Activated CD4-positive, alpha-beta memory T cell treated with anti-CD3 and anti-CD28 coated beads for 36 hours (primary cell): Measurements from ENCODE around the gene IRX3. TPM values are rescaled to one million over a fixed set of nuclear protein-coding genes. Genes with fewer than 3 reads are reported as not detected.

ENCODE experiments used
- CTCF ChIA-PET: fragments of 350-600 bp; sonication (Branson Sonifier 250); formaldehyde crosslinking; loops from one replicate; lab custom pipeline; 2021; ENCODE audit warnings: antibody characterized with exemption, inconsistent platforms; lab: Charles Lee
- POLR2A ChIA-PET: fragments of 350-600 bp; sonication (Branson Sonifier 250); formaldehyde crosslinking; loops from one replicate; lab custom pipeline; 2021; ENCODE audit warnings: antibody characterized with exemption; lab: Charles Lee
- DNase-seq: peaks from one replicate; pipeline ENCODE4 v3.0.0-alpha.2; 2020
- H3K27ac Mint-ChIP-seq: one replicate; pipeline ENCODE4 v1.8.0; 2021; ENCODE audit warnings: mixed read lengths
- H3K27me3 Mint-ChIP-seq: one replicate; pipeline ENCODE4 v1.8.0; 2021; ENCODE audit warnings: mixed read lengths
- H3K36me3 Mint-ChIP-seq: one replicate; pipeline ENCODE4 v1.8.0; 2021; ENCODE audit warnings: mixed read lengths
- H3K4me1 Mint-ChIP-seq: one replicate; pipeline ENCODE4 v1.8.0; 2021; ENCODE audit warnings: low read depth, mixed read lengths
- H3K4me3 Mint-ChIP-seq: one replicate; pipeline ENCODE4 v1.8.0; 2021; ENCODE audit warnings: mild to moderate bottlenecking, mixed read lengths
- H3K9me3 Mint-ChIP-seq: one replicate; pipeline ENCODE4 v1.8.0; 2021; ENCODE audit warnings: mixed read lengths
- intact Hi-C: fragments of 100-400 bp; cut with micrococcal nuclease; formaldehyde crosslinking; loops from one replicate; pipeline ENCODE4 v1.15.1; 2023
- total RNA-seq, 2 experiments: library from RNA; stranded (reverse); gene quantifications; one replicate each; pipeline ENCODE4 v1.2.3, GENCODE V29; 2021

The IRX3 gene
- total RNA-seq, 2 experiments from 2014 or later, result 0.27 TPM; not detected in 1

DNA sequence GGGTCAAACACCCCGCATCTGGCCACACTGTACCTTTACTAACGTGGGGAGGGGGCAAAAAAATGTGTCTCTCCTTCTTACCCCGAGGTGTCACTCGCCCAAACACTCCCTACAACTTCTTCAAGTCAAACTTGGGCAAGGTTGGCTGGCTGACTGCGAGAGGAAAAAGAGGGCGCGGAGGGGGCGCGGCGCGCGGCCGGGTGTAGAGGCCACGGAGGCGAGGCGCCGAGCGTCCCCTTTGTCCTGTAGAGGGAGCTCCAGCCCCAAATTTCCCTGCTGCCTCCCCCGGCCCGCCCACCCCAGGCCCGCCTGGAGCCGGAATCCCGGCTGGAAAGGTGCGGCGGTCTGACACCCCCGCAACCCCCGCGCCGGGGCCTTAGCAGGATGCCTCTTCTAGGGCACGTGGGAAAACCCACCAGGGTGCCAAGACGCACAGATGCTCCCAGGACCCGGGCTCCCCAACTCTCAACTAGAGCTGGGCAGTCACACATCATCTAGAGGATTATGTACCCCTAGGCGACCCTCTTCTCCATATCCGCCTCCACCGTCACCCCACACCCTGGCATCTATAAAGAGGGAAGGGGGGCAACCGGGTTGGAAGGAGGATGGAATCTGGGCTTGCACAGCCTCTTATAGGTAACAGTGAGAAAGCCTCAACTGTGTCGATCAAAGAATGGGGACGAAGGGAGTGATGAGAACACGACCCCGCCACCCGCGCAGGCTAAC lies 4.2 kb downstream of the IRX3 start:
- H3K4me3 Mint-ChIP-seq, result no peak overlapping the region
- POLR2A ChIA-PET, result no interaction called here

GRCh38 chr16:54281535-54282201 lies 4.9 kb downstream of the IRX3 start:
- no peaks in the 10 kb centered on the region for H3K36me3 Mint-ChIP-seq
- no peak overlapping the region for H3K27ac Mint-ChIP-seq
- ChIA-PET POLR2A (no interaction called here), CTCF (interaction anchor here (0.7 to 1.1 kb wide), 2 partner anchors 664 to 732 kb away, joined by 3 to 4 read pairs; no protein-coding TSS in a partner anchor)
- H3K27me3 Mint-ChIP-seq, result peaks cover 57% of the 10 kb centered on the region
- no peak overlapping the region for H3K4me3 Mint-ChIP-seq
- no peaks in the 10 kb centered on the region for H3K9me3 Mint-ChIP-seq
- intact Hi-C loops, result loop anchor here (10.0 kb wide), 2 partner anchors 337 to 727 kb away; no protein-coding TSS in a partner anchor
- no peak for DNase-seq
- H3K4me1 Mint-ChIP-seq, result peaks cover 21% of the 10 kb centered on the region

More for the DNA sequence above, 4.2 kb downstream of the IRX3 start:
- H3K4me1 Mint-ChIP-seq, result peaks cover 21% of the 10 kb centered on the region
- intact Hi-C loops, result loop anchor here (10.0 kb wide), 2 partner anchors 338 to 728 kb away; no protein-coding TSS in a partner anchor
- peak; percentile 52 for DNase-seq
- no peak overlapping the region for H3K27ac Mint-ChIP-seq
- CTCF ChIA-PET, result interaction anchor here (0.6 to 1.1 kb wide), 3 partner anchors 173 to 663 kb away, joined by 3 to 4 read pairs (median 3); no protein-coding TSS in a partner anchor
- no peaks in the 10 kb centered on the region for H3K36me3 Mint-ChIP-seq
- H3K27me3 Mint-ChIP-seq, result peaks cover 57% of the 10 kb centered on the region
- H3K9me3 Mint-ChIP-seq, result no peaks in the 10 kb centered on the region

DNA sequence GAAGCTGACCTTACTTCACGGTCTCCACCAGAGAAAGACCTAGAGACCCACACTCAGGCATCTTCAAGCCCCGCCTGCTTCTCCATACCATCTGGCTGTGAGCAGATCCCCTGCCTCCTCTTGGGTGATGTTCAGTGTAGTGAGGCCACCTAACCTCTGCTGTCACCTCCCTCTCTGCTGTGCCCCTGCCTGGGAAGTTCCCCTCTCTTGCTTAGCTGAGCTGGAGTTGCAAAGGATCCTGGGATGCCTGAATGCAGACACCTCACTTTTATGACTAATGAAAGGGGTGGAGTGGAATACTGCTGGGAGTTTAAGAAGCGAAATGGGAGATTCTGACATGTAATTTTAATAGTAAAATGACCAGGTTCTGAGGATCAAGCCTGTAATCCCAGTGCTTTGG lies 5.8 kb downstream of the IRX3 start:
- ChIA-PET POLR2A (no interaction called here), CTCF (interaction anchor here (1.1 kb wide), 1 partner anchor 731 kb away, joined by 4 read pairs; no protein-coding TSS in a partner anchor)
- Mint-ChIP-seq H3K27ac (no peak overlapping the region), H3K4me3 (no peak overlapping the region), H3K27me3 (peaks cover 52% of the 10 kb centered on the region), H3K36me3 (no peaks in the 10 kb centered on the region), H3K4me1 (peaks cover 17% of the 10 kb centered on the region), H3K9me3 (no peaks in the 10 kb centered on the region)
- DNase-seq, result no peak
- intact Hi-C loops, result loop anchor here (10.0 kb wide), 2 partner anchors 336 to 726 kb away; no protein-coding TSS in a partner anchor

- Mint-ChIP-seq H3K4me3 (no peak overlapping the region), H3K27me3 (peaks cover 33% of the 10 kb centered on the region), H3K36me3 (no peaks in the 10 kb centered on the region), H3K27ac (no peak overlapping the region), H3K4me1 (peaks cover 5% of the 10 kb centered on the region), H3K9me3 (no peaks in the 10 kb centered on the region)
- CTCF ChIA-PET, result no interaction called here
- intact Hi-C loops, result no loop called here
- no peak for DNase-seq
- POLR2A ChIA-PET, result no interaction called here
Observed at GRCh38 chr16:54277845-54278703, 8.5 kb downstream of the IRX3 start.

- no peaks in the 10 kb centered on the region for H3K9me3 Mint-ChIP-seq
Observed at GRCh38 chr16:54275956-54276355, 10.6 kb downstream of the IRX3 start.

GRCh38 chr16:54273566-54273965 lies 13.0 kb downstream of the IRX3 start:
- CTCF ChIA-PET, result no interaction called here
- no peak overlapping the region for H3K4me3 Mint-ChIP-seq
- no peaks in the 10 kb centered on the region for H3K36me3 Mint-ChIP-seq
- POLR2A ChIA-PET, result no interaction called here
- H3K27ac Mint-ChIP-seq, result no peak overlapping the region
- intact Hi-C loops, result no loop called here
- peaks cover 1% of the 10 kb centered on the region for H3K27me3 Mint-ChIP-seq
- no peaks in the 10 kb centered on the region for H3K4me1 Mint-ChIP-seq
- no peaks in the 10 kb centered on the region for H3K9me3 Mint-ChIP-seq
- no peak for DNase-seq

More at GRCh38 chr16:54275956-54276355, 10.6 kb downstream of the IRX3 start:
- peaks cover 17% of the 10 kb centered on the region for H3K27me3 Mint-ChIP-seq
- no peaks in the 10 kb centered on the region for H3K36me3 Mint-ChIP-seq
- no peak overlapping the region for H3K4me3 Mint-ChIP-seq
- intact Hi-C loops, result no loop called here
- POLR2A ChIA-PET, result no interaction called here
- CTCF ChIA-PET, result no interaction called here
- no peaks in the 10 kb centered on the region for H3K4me1 Mint-ChIP-seq
- no peak for DNase-seq
- H3K27ac Mint-ChIP-seq, result no peak overlapping the region

DNA sequence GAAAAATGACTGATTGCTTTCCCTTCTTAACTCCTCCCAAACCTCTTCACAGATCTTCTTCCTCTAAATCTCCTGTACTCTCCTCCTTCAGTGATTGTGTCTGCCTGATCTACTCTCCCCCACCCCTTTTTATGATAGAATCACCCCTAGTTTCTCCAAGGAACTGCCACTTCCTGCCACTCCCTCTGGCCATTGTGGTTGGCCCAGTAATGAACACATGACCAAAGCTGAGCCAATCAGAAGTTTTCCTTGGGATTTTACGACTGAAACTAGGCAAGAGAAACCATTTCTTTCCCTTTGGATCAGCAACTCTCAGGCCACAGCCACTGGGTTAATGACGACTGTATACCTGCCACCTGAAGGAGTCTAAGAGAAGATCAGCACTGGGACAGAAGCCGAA lies 15.9 kb downstream of the IRX3 start:
- ChIA-PET POLR2A (no interaction called here), CTCF (no interaction called here)
- Mint-ChIP-seq H3K4me3 (no peak overlapping the region), H3K36me3 (no peaks in the 10 kb centered on the region), H3K9me3 (no peaks in the 10 kb centered on the region), H3K27ac (no peak overlapping the region), H3K27me3 (peaks cover 9% of the 10 kb centered on the region), H3K4me1 (no peaks in the 10 kb centered on the region)
- DNase-seq, result no peak
- intact Hi-C loops, result no loop called here

DNA sequence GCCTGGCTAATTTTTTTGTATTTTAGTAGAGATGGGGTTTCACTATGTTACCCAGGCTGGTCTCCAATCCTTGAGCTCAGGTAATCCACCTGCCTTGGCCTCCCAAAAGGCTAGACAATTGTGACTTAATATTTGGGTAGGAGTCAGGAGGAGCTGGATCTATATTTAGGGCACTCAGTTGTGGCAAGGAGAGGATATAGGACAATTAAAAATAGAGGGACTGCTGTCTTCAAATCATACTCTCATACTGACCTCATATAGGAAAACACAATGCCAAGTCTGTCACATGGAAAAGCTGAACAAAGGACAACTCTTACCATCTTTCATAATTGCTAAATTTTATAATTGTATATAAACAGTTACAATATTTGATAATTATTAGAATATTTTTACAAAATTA lies 17.1 kb downstream of the IRX3 start:
- Mint-ChIP-seq H3K4me1 (no peaks in the 10 kb centered on the region), H3K9me3 (no peaks in the 10 kb centered on the region), H3K4me3 (no peak overlapping the region), H3K27ac (no peak overlapping the region), H3K36me3 (no peaks in the 10 kb centered on the region), H3K27me3 (peaks cover 14% of the 10 kb centered on the region)
- no peak for DNase-seq
- ChIA-PET POLR2A (no interaction called here), CTCF (no interaction called here)
- intact Hi-C loops, result no loop called here

- ChIA-PET CTCF (no interaction called here), POLR2A (no interaction called here)
- Mint-ChIP-seq H3K4me3 (no peak overlapping the region), H3K9me3 (no peaks in the 10 kb centered on the region), H3K27me3 (peaks cover 15% of the 10 kb centered on the region), H3K36me3 (no peaks in the 10 kb centered on the region), H3K4me1 (no peaks in the 10 kb centered on the region), H3K27ac (no peak overlapping the region)
- intact Hi-C loops, result no loop called here
- DNase-seq, result no peak
Observed at GRCh38 chr16:54268766-54269165, 17.8 kb downstream of the IRX3 start.

DNA sequence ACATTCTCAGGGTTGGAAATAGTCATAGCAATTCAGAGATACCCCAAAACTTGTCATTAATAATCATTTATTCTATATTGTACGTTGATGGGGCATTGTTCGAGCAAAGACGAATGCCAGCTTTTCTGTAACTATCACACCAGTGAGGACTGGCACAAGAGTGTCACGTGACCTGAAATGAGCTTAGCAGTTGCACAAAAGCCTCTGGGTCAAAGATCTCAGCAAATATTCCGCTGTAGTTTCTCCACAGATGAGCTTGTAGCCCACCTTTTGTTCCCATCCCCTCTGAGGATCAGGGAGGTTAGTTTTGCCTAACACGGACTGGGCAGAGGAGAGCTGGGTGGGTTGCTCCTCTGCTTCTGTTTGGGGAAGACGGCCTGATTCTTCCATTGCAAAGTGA lies 18.2 kb downstream of the IRX3 start:
- Mint-ChIP-seq H3K27me3 (peaks cover 18% of the 10 kb centered on the region), H3K4me3 (no peak overlapping the region), H3K27ac (no peak overlapping the region), H3K36me3 (no peaks in the 10 kb centered on the region), H3K4me1 (no peaks in the 10 kb centered on the region), H3K9me3 (no peaks in the 10 kb centered on the region)
- intact Hi-C loops, result no loop called here
- POLR2A ChIA-PET, result no interaction called here
- CTCF ChIA-PET, result no interaction called here
- DNase-seq, result no peak

DNA sequence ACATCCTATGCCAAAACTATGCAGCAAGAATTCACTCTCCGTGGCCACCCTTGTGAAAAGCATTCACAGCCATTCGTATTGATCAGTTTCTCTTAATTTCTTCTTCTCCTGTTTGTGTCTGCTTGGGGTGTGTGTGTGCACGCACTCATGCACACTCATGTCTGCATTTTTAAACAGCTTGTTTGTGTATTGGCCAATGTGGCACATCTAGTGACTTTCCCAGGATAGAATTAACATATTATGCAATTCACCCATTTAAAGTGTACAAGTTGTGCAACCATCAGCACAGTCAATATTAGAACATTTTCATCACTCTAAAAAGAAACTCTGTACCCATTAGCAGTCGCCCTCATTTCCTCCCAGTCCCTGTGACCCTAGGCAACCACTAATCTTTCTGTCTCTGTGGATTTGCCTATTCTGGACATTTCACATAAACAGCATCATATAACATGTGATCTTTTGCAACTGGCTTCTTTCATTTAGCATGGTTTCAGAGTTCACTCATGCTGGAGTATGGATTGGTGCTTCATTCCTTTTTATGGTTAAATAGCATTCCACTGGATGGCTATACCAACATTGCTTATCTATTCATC lies 20.1 kb downstream of the IRX3 start:
- Mint-ChIP-seq H3K4me3 (no peak overlapping the region), H3K4me1 (no peaks in the 10 kb centered on the region), H3K36me3 (no peaks in the 10 kb centered on the region), H3K9me3 (no peaks in the 10 kb centered on the region), H3K27me3 (peaks cover 18% of the 10 kb centered on the region), H3K27ac (no peak overlapping the region)
- ChIA-PET CTCF (no interaction called here), POLR2A (no interaction called here)
- DNase-seq, result no peak
- intact Hi-C loops, result no loop called here
